Smooth muscle cell (in vitro differentiated cells): ENCODE data around the gene SYDE1. TPM values are rescaled to one million over a fixed set of nuclear protein-coding genes. Genes with fewer than 3 reads are reported as not detected.
"Not testable (repeated sequence)": the region's sequence is repeated elsewhere in the genome, so short reads cannot be mapped to it uniquely, and the experiment has no call there.

Experiments
- DNase-seq: peaks from one replicate; lab custom pipeline; 2025; ENCODE audit not compliant: unreplicated experiment; lab: John Stamatoyannopoulos, UW
- H2AFZ ChIP-seq: fragments of 200-600 bp; sonication (generic); 2 replicates; pipeline ENCODE4 v1.6.0; 2016; ENCODE audit warnings: antibody characterized with exemption, low read depth, mild to moderate bottlenecking
- H3F3A ChIP-seq: fragments of 200-600 bp; sonication (generic); 2 replicates; pipeline ENCODE4 v1.6.0; 2017; ENCODE audit warnings: antibody characterized with exemption, low read depth
- H3K27ac ChIP-seq: fragments of 200-600 bp; sonication (generic); 2 replicates; pipeline ENCODE4 v1.5.1; 2016; ENCODE audit warnings: low read depth, mild to moderate bottlenecking
- H3K27me3 ChIP-seq: fragments of 200-600 bp; sonication (generic); 2 replicates; pipeline ENCODE4 v1.6.1; 2016; ENCODE audit warnings: low read depth, mild to moderate bottlenecking
- H3K36me3 ChIP-seq: fragments of 200-600 bp; sonication (generic); 2 replicates; pipeline ENCODE4 v1.5.1; 2016; ENCODE audit warnings: low read depth
- H3K4me1 ChIP-seq: fragments of 200-600 bp; sonication (generic); 2 replicates; pipeline ENCODE4 v1.5.1; 2016; ENCODE audit warnings: low read depth
- H3K4me2 ChIP-seq: fragments of 200-600 bp; sonication (generic); 2 replicates; pipeline ENCODE4 v1.6.0; 2016; ENCODE audit warnings: mild to moderate bottlenecking
- H3K4me3 ChIP-seq: fragments of 200-600 bp; sonication (generic); 2 replicates; pipeline ENCODE4 v1.5.1; 2016; ENCODE audit warnings: mild to moderate bottlenecking
- H3K79me2 ChIP-seq: fragments of 200-600 bp; sonication (generic); 2 replicates; pipeline ENCODE4 v1.6.0; 2016; ENCODE audit warnings: low read depth, mild to moderate bottlenecking
- H3K9ac ChIP-seq: fragments of 200-600 bp; sonication (generic); 2 replicates; pipeline ENCODE4 v1.6.0; 2016; ENCODE audit warnings: low read depth
- H3K9me3 ChIP-seq: fragments of 200-600 bp; sonication (generic); replicated peaks from 2 replicates; pipeline ENCODE4 v1.5.1; 2016; ENCODE audit warnings: low read depth
- H4K20me1 ChIP-seq: fragments of 200-600 bp; sonication (generic); 2 replicates; pipeline ENCODE4 v1.6.0; 2016; ENCODE audit warnings: low read depth
- CTCF ChIP-seq: fragments of 200-600 bp; sonication (generic); IDR thresholded peaks from 2 replicates; pipeline ENCODE4 v1.5.1; 2017; ENCODE audit warnings: borderline replicate concordance, mild to moderate bottlenecking, antibody characterized with exemption; ENCODE audit not compliant: insufficient read depth, poor library complexity, severe bottlenecking
- WGBS: methylation state at CpG from one replicate; pipeline ENCODE4 v1.1.7; 2016; ENCODE audit warnings: low lambda C conversion rate; 5-methylcytosine and 5-hydroxymethylcytosine counted together
- polyA plus RNA-seq: library from polyadenylated mRNA; unstranded; fragments of >200 nt; fragmentation: Nextera tagmentation; extraction: Ambion mirVana; gene quantifications from 2 replicates; pipeline ENCODE4 v1.2.1, GENCODE V29; 2016
- total RNA-seq: library from RNA; depleted of rRNA; stranded (reverse); fragments of >200 nt; gene quantifications from 2 replicates; pipeline ENCODE4 v1.2.3, GENCODE V29; 2014

The SYDE1 gene
- total and polyA plus RNA-seq, 2 experiments from 2014 or later: 39.3 to 51.6 TPM

GRCh38 chr19:15074371-15074770 lies 32.8 kb upstream of the SYDE1 start:
- Histone ChIP-seq H3K27ac (peak overlapping the region; percentile 85), H3K36me3 (no peaks in the 10 kb centered on the region), H3K4me3 (no peak overlapping the region), H3K79me2 (no peaks in the 10 kb centered on the region), H3K9me3 (no peaks in the 10 kb centered on the region), H3K9ac (no peak overlapping the region), H3K4me2 (no peak overlapping the region), H2AFZ (no peak overlapping the region), H3F3A (no peaks in the 10 kb centered on the region), H3K4me1 (no peaks in the 10 kb centered on the region), H4K20me1 (no peaks in the 10 kb centered on the region), H3K27me3 (no peaks in the 10 kb centered on the region)
- no peak for TF ChIP-seq CTCF
- 54% methylated on average over 2 of the region's 2 CpGs for WGBS
- no peak for DNase-seq

- no peaks in the 10 kb centered on the region for H3K4me1 ChIP-seq
- no peak for DNase-seq
- 75% methylated on average over 4 of the region's 4 CpGs for WGBS
- TF ChIP-seq CTCF: no peak
- H3K27me3 ChIP-seq: no peaks in the 10 kb centered on the region
- no peak overlapping the region for H3K27ac ChIP-seq
- no peaks in the 10 kb centered on the region for H4K20me1 ChIP-seq
- H3K4me2 ChIP-seq: no peak overlapping the region
- no peak overlapping the region for H3K9ac ChIP-seq
- no peak overlapping the region for H3K4me3 ChIP-seq
- no peaks in the 10 kb centered on the region for H3K36me3 ChIP-seq
- H3K9me3 ChIP-seq: no peaks in the 10 kb centered on the region
- H3K79me2 ChIP-seq: no peaks in the 10 kb centered on the region
- no peak overlapping the region for H2AFZ ChIP-seq
- no peaks in the 10 kb centered on the region for H3F3A ChIP-seq
Observed at GRCh38 chr19:15075806-15076205, 31.4 kb upstream of the SYDE1 start.

- not testable (repeated sequence) for H3K4me1 ChIP-seq, H3K27me3 ChIP-seq, H3K4me3 ChIP-seq, H3F3A ChIP-seq, H3K79me2 ChIP-seq, H3K9me3 ChIP-seq, H3K27ac ChIP-seq, H3K36me3 ChIP-seq, H3K4me2 ChIP-seq, DNase-seq, H4K20me1 ChIP-seq, H3K9ac ChIP-seq, H2AFZ ChIP-seq
- 72% methylated on average over 4 of the region's 4 CpGs for WGBS
Observed at GRCh38 chr19:15080002-15080401, 27.2 kb upstream of the SYDE1 start.

GRCh38 chr19:15081911-15082310 lies 25.3 kb upstream of the SYDE1 start, which contains the start of gene OR1I1:
OR1I1 (plus strand) TSS chr19:15082211; CDS start chr19:15087066, 4,855 bp downstream.
- Histone ChIP-seq H3K4me1 (no peaks in the 10 kb centered on the region), H3K9ac (no peak within 1 kb of the TSS), H3K27ac (no peak within 1 kb of the TSS), H4K20me1 (no peaks in the 10 kb centered on the region), H2AFZ (no peak within 1 kb of the TSS), H3K4me3 (no peak within 1 kb of the TSS), H3K36me3 (no peaks in the 10 kb centered on the region), H3F3A (no peaks in the 10 kb centered on the region), H3K4me2 (no peak within 1 kb of the TSS), H3K27me3 (peaks cover 4% of the 10 kb centered on the region), H3K79me2 (no peaks in the 10 kb centered on the region), H3K9me3 (no peaks in the 10 kb centered on the region)
- no peak for DNase-seq
- TF ChIP-seq CTCF: no peak
- WGBS: 71% methylated on average over 6 of the region's 6 CpGs
